Loucy (cell line): ENCODE data around the gene P2RX3.

Experiments used
- H2AFZ ChIP-seq: fragments of 200-600 bp; sonication (generic); 2 replicates; pipeline ENCODE4 v1.6.0; 2016; ENCODE audit warnings: antibody characterized with exemption, mild to moderate bottlenecking, low read length, moderate library complexity
- H3F3A ChIP-seq: fragments of 200-600 bp; 2 replicates; pipeline ENCODE4 v1.6.0; 2016; ENCODE audit warnings: antibody characterized with exemption, low read depth, mild to moderate bottlenecking
- H3K27me3 ChIP-seq: fragments of 200-600 bp; sonication (generic); 2 replicates; pipeline ENCODE4 v1.6.1; 2014; ENCODE audit warnings: low read length, mild to moderate bottlenecking; ENCODE audit not compliant: insufficient read depth, poor library complexity, severe bottlenecking
- H3K36me3 ChIP-seq: fragments of 200-600 bp; sonication (generic); 2 replicates; pipeline ENCODE4 v1.6.1; 2016; ENCODE audit warnings: low read length; ENCODE audit not compliant: insufficient read depth
- H3K4me1 ChIP-seq: fragments of 200-600 bp; sonication (generic); 2 replicates; pipeline ENCODE4 v1.5.1; 2014; ENCODE audit warnings: low read length, mild to moderate bottlenecking; ENCODE audit not compliant: insufficient read depth, poor library complexity, severe bottlenecking
- H3K4me2 ChIP-seq: fragments of 200-600 bp; sonication (generic); 2 replicates; pipeline ENCODE4 v1.6.0; 2014; ENCODE audit warnings: antibody characterized with exemption, low read length, low read depth, mild to moderate bottlenecking; ENCODE audit not compliant: poor library complexity, severe bottlenecking
- H3K4me3 ChIP-seq: fragments of 200-600 bp; sonication (generic); 2 replicates; pipeline ENCODE4 v1.5.1; 2014; ENCODE audit warnings: low read length, mild to moderate bottlenecking, mixed read lengths; ENCODE audit not compliant: poor library complexity, severe bottlenecking
- H3K79me2 ChIP-seq: fragments of 200-600 bp; sonication (generic); 2 replicates; pipeline ENCODE4 v1.6.1; 2014; ENCODE audit warnings: low read length; ENCODE audit not compliant: insufficient read depth
- H3K9ac ChIP-seq: fragments of 200-600 bp; sonication (generic); 2 replicates; pipeline ENCODE4 v1.6.0; 2014; ENCODE audit warnings: mild to moderate bottlenecking, low read depth, low read length, moderate library complexity; ENCODE audit not compliant: poor library complexity, severe bottlenecking
- H3K9me2 ChIP-seq: fragments of 200-600 bp; sonication (generic); replicated peaks from 2 replicates; pipeline ENCODE4 v1.6.1; 2016; ENCODE audit warnings: low read depth, low read length, mixed read lengths
- H3K9me3 ChIP-seq: fragments of 200-600 bp; sonication (generic); 2 replicates; pipeline ENCODE4 v1.6.1; 2014; ENCODE audit warnings: mild to moderate bottlenecking, antibody characterized with exemption, low read length, low read depth; ENCODE audit not compliant: insufficient read depth
- H4K20me1 ChIP-seq: fragments of 200-600 bp; sonication (generic); 2 replicates; pipeline ENCODE4 v1.6.0; 2014; ENCODE audit warnings: antibody characterized with exemption, low read length, mild to moderate bottlenecking; ENCODE audit not compliant: insufficient read depth, poor library complexity, severe bottlenecking
- CTCF ChIP-seq: fragments of 200-600 bp; sonication (generic); conservative IDR thresholded peaks from 2 replicates; pipeline ENCODE4 v1.5.1; 2014; ENCODE audit warnings: mild to moderate bottlenecking, antibody characterized with exemption, low read length
- EZH2phosphoT487 ChIP-seq: fragments of 200-600 bp; IDR thresholded peaks from 2 replicates; pipeline ENCODE4 v1.6.1; 2018; ENCODE audit warnings: antibody characterized with exemption, mild to moderate bottlenecking, moderate library complexity, borderline replicate concordance

Gene P2RX3

GRCh38 chr11:57391539-57391938, 53.4 kb downstream of the P2RX3 start:
- H3K27me3 ChIP-seq: no peaks in the 10 kb centered on the region
- no peak overlapping the region for H3K4me2 ChIP-seq

GRCh38 chr11:57392066-57392762, 54.1 kb downstream of the P2RX3 start:
- Histone ChIP-seq H3F3A (no peaks in the 10 kb centered on the region), H3K9me3 (no peaks in the 10 kb centered on the region), H3K4me1 (peaks cover 18% of the 10 kb centered on the region), H3K36me3 (no peaks in the 10 kb centered on the region), H3K9ac (no peak overlapping the region), H4K20me1 (no peaks in the 10 kb centered on the region), H3K27me3 (no peaks in the 10 kb centered on the region), H2AFZ (no peak overlapping the region), H3K79me2 (no peaks in the 10 kb centered on the region), H3K4me3 (no peak overlapping the region), H3K9me2 (no peaks in the 10 kb centered on the region), H3K4me2 (no peak overlapping the region)
- TF ChIP-seq EZH2phosphoT487 (no peak), CTCF (no peak)

More at GRCh38 chr11:57391539-57391938, 53.4 kb downstream of the P2RX3 start:
- no peaks in the 10 kb centered on the region for H3K9me2 ChIP-seq
- H3F3A ChIP-seq: no peaks in the 10 kb centered on the region
- no peak overlapping the region for H3K9ac ChIP-seq
- H3K79me2 ChIP-seq: no peaks in the 10 kb centered on the region
- no peaks in the 10 kb centered on the region for H3K36me3 ChIP-seq
- no peak overlapping the region for H2AFZ ChIP-seq
- no peaks in the 10 kb centered on the region for H3K9me3 ChIP-seq
- no peak overlapping the region for H3K4me3 ChIP-seq
- H4K20me1 ChIP-seq: no peaks in the 10 kb centered on the region
- TF ChIP-seq CTCF (no peak), EZH2phosphoT487 (no peak)
- peaks cover 15% of the 10 kb centered on the region for H3K4me1 ChIP-seq

- no peaks in the 10 kb centered on the region for H3K36me3 ChIP-seq
- no peak overlapping the region for H3K9ac ChIP-seq
- no peaks in the 10 kb centered on the region for H3F3A ChIP-seq
- H2AFZ ChIP-seq: no peak overlapping the region
- H3K4me1 ChIP-seq: peaks cover 21% of the 10 kb centered on the region
- no peaks in the 10 kb centered on the region for H3K27me3 ChIP-seq
- no peak overlapping the region for H3K4me2 ChIP-seq
- H3K79me2 ChIP-seq: no peaks in the 10 kb centered on the region
- H3K9me2 ChIP-seq: no peaks in the 10 kb centered on the region
- H3K4me3 ChIP-seq: no peak overlapping the region
- TF ChIP-seq EZH2phosphoT487: no peak
- TF ChIP-seq CTCF: no peak
- no peaks in the 10 kb centered on the region for H4K20me1 ChIP-seq
- H3K9me3 ChIP-seq: no peaks in the 10 kb centered on the region
Measured at GRCh38 chr11:57392763-57393105, 54.6 kb downstream of the P2RX3 start.
